Effector memory CD4-positive, alpha-beta T cell (primary cell): ENCODE results near the gene TEAD1.
A peak's percentile ranks its signal among the peaks of the same experiment; 100 is the strongest.

Experiments
- DNase-seq, 3 donors: peaks; one replicate each; pipeline ENCODE4 v3.0.0-alpha.2; 2020
- H3K27ac ChIP-seq: 2 replicates; pipeline ENCODE4 v1.7.0; 2013; ENCODE audit warnings: mild to moderate bottlenecking, low read length, moderate library complexity; ENCODE audit not compliant: insufficient read depth, poor library complexity, severe bottlenecking
- H3K27me3 ChIP-seq: replicated peaks from 2 replicates; pipeline ENCODE4 v1.7.0; 2013; ENCODE audit warnings: mild to moderate bottlenecking, low read length; ENCODE audit not compliant: insufficient read depth, control insufficient read depth, poor library complexity, severe bottlenecking
- H3K36me3 ChIP-seq: 2 replicates; pipeline ENCODE4 v1.7.0; 2013; ENCODE audit warnings: mild to moderate bottlenecking, low read length, moderate library complexity; ENCODE audit not compliant: control insufficient read depth, insufficient read depth
- H3K4me1 ChIP-seq: 2 replicates; pipeline ENCODE4 v1.7.0; 2013; ENCODE audit warnings: low read length, mild to moderate bottlenecking; ENCODE audit not compliant: control insufficient read depth, insufficient read depth, poor library complexity, severe bottlenecking
- H3K4me3 ChIP-seq: 2 replicates; pipeline ENCODE4 v1.7.0; 2013; ENCODE audit warnings: low read length, low read depth, mild to moderate bottlenecking; ENCODE audit not compliant: insufficient read depth, poor library complexity, severe bottlenecking
- H3K9me3 ChIP-seq: 2 replicates; pipeline ENCODE4 v1.7.0; 2013; ENCODE audit warnings: mild to moderate bottlenecking, low read length, moderate library complexity; ENCODE audit not compliant: control insufficient read depth

The TEAD1 gene

GRCh38 chr11:12664385-12664784, 9.8 kb upstream of the TEAD1 start:
- Histone ChIP-seq H3K4me3 (no peak overlapping the region), H3K36me3 (no peaks in the 10 kb centered on the region), H3K27ac (no peak overlapping the region), H3K9me3 (no peaks in the 10 kb centered on the region), H3K4me1 (no peaks in the 10 kb centered on the region), H3K27me3 (peaks cover 14% of the 10 kb centered on the region)
- DNase-seq, result no peak

- Histone ChIP-seq H3K4me1 (no peaks in the 10 kb centered on the region), H3K4me3 (no peak overlapping the region), H3K27ac (no peak overlapping the region), H3K27me3 (peaks cover 19% of the 10 kb centered on the region), H3K36me3 (no peaks in the 10 kb centered on the region), H3K9me3 (no peaks in the 10 kb centered on the region)
- DNase-seq, result no peak
These were observed 7.3 kb upstream of the TEAD1 start for GRCh38 chr11:12666915-12667314.

- Histone ChIP-seq H3K4me1 (no peaks in the 10 kb centered on the region), H3K27ac (no peak overlapping the region), H3K4me3 (no peak overlapping the region), H3K9me3 (no peaks in the 10 kb centered on the region), H3K27me3 (peaks cover 26% of the 10 kb centered on the region), H3K36me3 (no peaks in the 10 kb centered on the region)
- no peak for DNase-seq
These were observed 6.6 kb upstream of the TEAD1 start for GRCh38 chr11:12667646-12668045.

GRCh38 chr11:12668166-12668565, 6.1 kb upstream of the TEAD1 start:
- Histone ChIP-seq H3K27me3 (peaks cover 30% of the 10 kb centered on the region), H3K27ac (no peak overlapping the region), H3K9me3 (no peaks in the 10 kb centered on the region), H3K36me3 (no peaks in the 10 kb centered on the region), H3K4me3 (no peak overlapping the region), H3K4me1 (peaks cover 1% of the 10 kb centered on the region)
- DNase-seq, result no peak

- Histone ChIP-seq H3K27ac (no peak overlapping the region), H3K36me3 (no peaks in the 10 kb centered on the region), H3K9me3 (no peaks in the 10 kb centered on the region), H3K4me1 (peaks cover 9% of the 10 kb centered on the region), H3K27me3 (peaks cover 34% of the 10 kb centered on the region), H3K4me3 (no peak overlapping the region)
- no peak for DNase-seq
These were observed 4.3 kb upstream of the TEAD1 start for GRCh38 chr11:12669930-12670329.

- H3K4me3 ChIP-seq, result no peak overlapping the region
- no peaks in the 10 kb centered on the region for H3K36me3 ChIP-seq
- peaks cover 9% of the 10 kb centered on the region for H3K4me1 ChIP-seq
- no peak for DNase-seq
- H3K27ac ChIP-seq, result no peak overlapping the region
- no peaks in the 10 kb centered on the region for H3K9me3 ChIP-seq
- H3K27me3 ChIP-seq, result peaks cover 34% of the 10 kb centered on the region
These were observed 2.9 kb upstream of the TEAD1 start for GRCh38 chr11:12671370-12671769.

- Histone ChIP-seq H3K27ac (no peak overlapping the region), H3K9me3 (no peaks in the 10 kb centered on the region), H3K4me3 (peak overlapping the region; percentile 68), H3K27me3 (peaks cover 34% of the 10 kb centered on the region), H3K4me1 (peaks cover 9% of the 10 kb centered on the region), H3K36me3 (no peaks in the 10 kb centered on the region)
- no peak for DNase-seq
These were observed 659 bp upstream of the TEAD1 start for GRCh38 chr11:12673601-12673923.

GRCh38 chr11:12674571-12674935, 332 bp downstream of the TEAD1 start:
- no peak overlapping the region for H3K27ac ChIP-seq
- H3K4me1 ChIP-seq, result peaks cover 9% of the 10 kb centered on the region
- peaks cover 34% of the 10 kb centered on the region for H3K27me3 ChIP-seq
- no peaks in the 10 kb centered on the region for H3K9me3 ChIP-seq
- H3K4me3 ChIP-seq, result no peak overlapping the region
- no peak for DNase-seq
- H3K36me3 ChIP-seq, result no peaks in the 10 kb centered on the region

- Histone ChIP-seq H3K9me3 (no peaks in the 10 kb centered on the region), H3K27ac (no peak overlapping the region), H3K4me1 (peaks cover 9% of the 10 kb centered on the region), H3K27me3 (peaks cover 39% of the 10 kb centered on the region), H3K36me3 (no peaks in the 10 kb centered on the region), H3K4me3 (peak overlapping the region; percentile 7)
- DNase-seq, result no peak
These were observed 895 bp downstream of the TEAD1 start for GRCh38 chr11:12674936-12675696.

- Histone ChIP-seq H3K27me3 (peaks cover 41% of the 10 kb centered on the region), H3K4me1 (peaks cover 14% of the 10 kb centered on the region), H3K36me3 (no peaks in the 10 kb centered on the region), H3K27ac (no peak overlapping the region), H3K4me3 (no peak overlapping the region), H3K9me3 (no peaks in the 10 kb centered on the region)
- no peak for DNase-seq
These were observed 1.9 kb downstream of the TEAD1 start for GRCh38 chr11:12675951-12676711.
